ENCODE data around the gene TAS2R4.

Gene TAS2R4, protein sequence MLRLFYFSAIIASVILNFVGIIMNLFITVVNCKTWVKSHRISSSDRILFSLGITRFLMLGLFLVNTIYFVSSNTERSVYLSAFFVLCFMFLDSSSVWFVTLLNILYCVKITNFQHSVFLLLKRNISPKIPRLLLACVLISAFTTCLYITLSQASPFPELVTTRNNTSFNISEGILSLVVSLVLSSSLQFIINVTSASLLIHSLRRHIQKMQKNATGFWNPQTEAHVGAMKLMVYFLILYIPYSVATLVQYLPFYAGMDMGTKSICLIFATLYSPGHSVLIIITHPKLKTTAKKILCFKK

DNA sequence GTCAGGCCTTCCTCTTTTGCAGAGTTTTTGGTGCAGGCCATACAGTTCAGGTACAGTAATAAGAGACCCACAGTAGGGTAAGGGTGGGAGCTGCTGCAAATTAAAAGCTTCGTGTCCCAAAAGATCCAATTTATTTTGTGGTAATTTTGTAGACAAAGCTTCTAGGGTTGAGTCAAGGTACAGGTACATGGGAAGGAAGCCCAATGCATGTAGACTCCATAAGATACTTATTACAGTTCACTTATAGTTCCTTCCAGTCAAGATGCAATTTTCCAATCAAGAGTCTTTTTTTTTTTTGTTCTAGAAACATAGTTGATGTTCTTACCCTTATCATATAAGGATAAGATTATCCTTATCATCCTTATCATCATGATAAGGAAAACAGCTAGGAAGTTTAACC is at the start of gene TAS2R4:
Gene TAS2R4, plus strand, starts transcription at position 301 of the 400 bp plus-strand sequence. CDS start 1,815 bp downstream, outside the sequence.
- in situ Hi-C loops (cut with HindIII; ENCODE audit: low pct_ligation_motif_present, low sequenced_read_pairs): no loop called here
- TF ChIP-seq, protein P1, sequence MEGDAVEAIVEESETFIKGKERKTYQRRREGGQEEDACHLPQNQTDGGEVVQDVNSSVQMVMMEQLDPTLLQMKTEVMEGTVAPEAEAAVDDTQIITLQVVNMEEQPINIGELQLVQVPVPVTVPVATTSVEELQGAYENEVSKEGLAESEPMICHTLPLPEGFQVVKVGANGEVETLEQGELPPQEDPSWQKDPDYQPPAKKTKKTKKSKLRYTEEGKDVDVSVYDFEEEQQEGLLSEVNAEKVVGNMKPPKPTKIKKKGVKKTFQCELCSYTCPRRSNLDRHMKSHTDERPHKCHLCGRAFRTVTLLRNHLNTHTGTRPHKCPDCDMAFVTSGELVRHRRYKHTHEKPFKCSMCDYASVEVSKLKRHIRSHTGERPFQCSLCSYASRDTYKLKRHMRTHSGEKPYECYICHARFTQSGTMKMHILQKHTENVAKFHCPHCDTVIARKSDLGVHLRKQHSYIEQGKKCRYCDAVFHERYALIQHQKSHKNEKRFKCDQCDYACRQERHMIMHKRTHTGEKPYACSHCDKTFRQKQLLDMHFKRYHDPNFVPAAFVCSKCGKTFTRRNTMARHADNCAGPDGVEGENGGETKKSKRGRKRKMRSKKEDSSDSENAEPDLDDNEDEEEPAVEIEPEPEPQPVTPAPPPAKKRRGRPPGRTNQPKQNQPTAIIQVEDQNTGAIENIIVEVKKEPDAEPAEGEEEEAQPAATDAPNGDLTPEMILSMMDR (IDR thresholded peaks at IDR 0.05; ENCODE audit: low read depth, low read length, missing control alignments): no peak
- Histone ChIP-seq H3K27me3 (replicated peaks) (no peaks in the 10 kb centered on the region), H3K36me3 (replicated peaks) (no peaks in the 10 kb centered on the region), H3K4me3 (ENCODE audit: low read depth, low read length) (no peak within 1 kb of the TSS), H3K27ac (no peak within 1 kb of the TSS)
- no peak for DNase-seq

DNA sequence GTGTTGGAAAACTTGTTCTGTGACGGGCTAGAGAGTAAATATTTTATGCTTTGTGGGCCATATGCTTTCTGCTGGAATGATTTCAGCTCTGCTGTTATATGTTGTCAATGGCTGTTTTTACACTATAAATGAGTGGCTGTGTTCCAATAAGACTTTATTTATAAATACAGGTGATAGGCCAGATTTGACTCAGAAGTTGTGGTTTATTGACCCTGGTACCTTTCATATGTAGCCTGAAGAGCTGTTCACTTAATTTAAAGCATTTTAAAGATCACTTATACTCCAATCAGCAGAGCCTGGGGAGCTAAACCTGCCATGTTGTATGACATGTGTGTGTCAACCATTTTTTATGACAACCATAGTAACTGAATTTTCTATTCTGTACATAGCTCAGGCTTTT is 47.5 kb upstream of the TAS2R4 start:
- Histone ChIP-seq H3K36me3 (replicated peaks) (no peaks in the 10 kb centered on the region), H3K27ac (no peak overlapping the region), H3K4me3 (ENCODE audit: low read depth, low read length) (no peak overlapping the region), H3K27me3 (replicated peaks) (no peaks in the 10 kb centered on the region)
- TF ChIP-seq, protein P1 (IDR thresholded peaks at IDR 0.05; ENCODE audit: low read depth, low read length, missing control alignments): no peak
- in situ Hi-C loops (cut with HindIII; ENCODE audit: low pct_ligation_motif_present, low sequenced_read_pairs): no loop called here
- DNase-seq: no peak

DNA sequence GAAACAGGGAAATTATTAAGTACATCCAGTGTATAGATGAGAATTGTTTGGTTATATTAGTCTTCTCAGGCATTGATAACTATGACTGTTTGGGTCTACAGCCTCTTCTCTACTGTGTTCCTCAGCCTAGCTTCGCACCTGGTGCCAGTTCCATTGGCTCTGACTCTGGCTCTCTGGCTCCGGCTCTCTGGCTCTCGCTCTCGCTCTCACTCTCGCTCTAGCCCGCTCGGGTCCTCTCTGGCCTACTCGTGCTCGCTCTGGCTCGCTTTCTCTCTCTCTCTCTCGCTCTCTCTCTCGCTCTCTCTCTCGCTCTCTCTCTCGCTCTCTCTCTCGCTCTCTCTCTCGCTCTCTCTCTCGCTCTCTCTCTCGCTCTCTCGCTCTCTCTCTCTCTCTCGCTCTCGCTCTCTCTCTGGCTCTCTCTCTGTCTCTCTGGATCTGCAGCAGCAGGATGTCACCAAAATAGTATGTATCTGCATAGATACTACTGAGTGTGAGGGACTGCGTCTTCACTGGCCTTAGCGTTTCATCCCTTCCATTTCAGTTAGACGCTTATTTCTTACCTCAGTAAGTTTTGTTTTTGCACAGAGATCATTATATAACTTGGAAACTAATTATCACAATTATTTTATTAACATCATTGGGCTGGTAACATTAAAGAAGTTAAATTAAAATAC is 44.9 kb upstream of the TAS2R4 start:
- no peak for DNase-seq

DNA sequence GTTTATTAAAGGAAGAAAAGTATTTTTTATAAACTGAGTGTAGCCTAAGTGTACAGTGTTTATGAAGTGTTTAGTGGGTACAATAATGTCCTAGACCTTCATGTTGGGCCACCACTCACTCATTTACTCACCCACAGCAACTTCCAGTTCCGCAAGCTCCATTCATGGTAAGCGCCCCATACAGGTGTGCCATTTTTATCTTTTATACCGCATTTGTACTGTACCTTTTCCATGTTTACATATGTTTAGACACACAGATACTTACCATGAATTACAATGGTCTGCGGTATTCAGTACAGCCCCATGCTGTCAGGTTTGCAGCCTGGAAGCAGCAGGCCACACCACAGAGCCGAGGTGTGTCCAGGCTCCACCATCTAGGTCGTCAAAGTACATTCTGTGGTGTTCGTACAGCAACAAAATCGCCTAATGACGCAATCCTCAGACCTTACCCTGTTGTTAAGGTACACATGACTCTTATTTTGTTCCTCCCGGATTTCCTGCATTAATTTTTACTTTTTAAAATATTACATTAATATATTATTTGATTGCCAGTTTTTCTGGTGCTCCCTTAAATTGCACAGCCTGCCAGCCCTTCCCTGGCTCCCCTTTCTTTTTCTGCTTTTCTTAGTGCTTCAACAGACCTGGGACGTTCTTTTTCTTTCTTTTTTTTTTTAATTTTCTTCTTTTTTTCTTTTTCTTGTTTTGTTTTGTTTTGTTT is 39.2 kb upstream of the TAS2R4 start:
- peaks cover 16% of the 10 kb centered on the region for H3K36me3 ChIP-seq (replicated peaks)
- in situ Hi-C loops (cut with HindIII; ENCODE audit: low pct_ligation_motif_present, low sequenced_read_pairs): no loop called here
- peak overlapping the region; percentile 99 for H3K4me3 ChIP-seq (ENCODE audit: low read depth, low read length)
- no peaks in the 10 kb centered on the region for H3K27me3 ChIP-seq (replicated peaks)
- peak overlapping the region; percentile 64 for H3K27ac ChIP-seq
- no peak for DNase-seq
- TF ChIP-seq, protein P1 (IDR thresholded peaks at IDR 0.05; ENCODE audit: low read depth, low read length, missing control alignments): no peak

More for the DNA sequence above, 44.9 kb upstream of the TAS2R4 start:
- no peak overlapping the region for H3K27ac ChIP-seq
- H3K27me3 ChIP-seq (replicated peaks): no peaks in the 10 kb centered on the region
- H3K36me3 ChIP-seq (replicated peaks): no peaks in the 10 kb centered on the region
- in situ Hi-C loops (cut with HindIII; ENCODE audit: low pct_ligation_motif_present, low sequenced_read_pairs): no loop called here
- TF ChIP-seq, protein P1 (IDR thresholded peaks at IDR 0.05; ENCODE audit: low read depth, low read length, missing control alignments): no peak
- no peak overlapping the region for H3K4me3 ChIP-seq (ENCODE audit: low read depth, low read length)

DNA sequence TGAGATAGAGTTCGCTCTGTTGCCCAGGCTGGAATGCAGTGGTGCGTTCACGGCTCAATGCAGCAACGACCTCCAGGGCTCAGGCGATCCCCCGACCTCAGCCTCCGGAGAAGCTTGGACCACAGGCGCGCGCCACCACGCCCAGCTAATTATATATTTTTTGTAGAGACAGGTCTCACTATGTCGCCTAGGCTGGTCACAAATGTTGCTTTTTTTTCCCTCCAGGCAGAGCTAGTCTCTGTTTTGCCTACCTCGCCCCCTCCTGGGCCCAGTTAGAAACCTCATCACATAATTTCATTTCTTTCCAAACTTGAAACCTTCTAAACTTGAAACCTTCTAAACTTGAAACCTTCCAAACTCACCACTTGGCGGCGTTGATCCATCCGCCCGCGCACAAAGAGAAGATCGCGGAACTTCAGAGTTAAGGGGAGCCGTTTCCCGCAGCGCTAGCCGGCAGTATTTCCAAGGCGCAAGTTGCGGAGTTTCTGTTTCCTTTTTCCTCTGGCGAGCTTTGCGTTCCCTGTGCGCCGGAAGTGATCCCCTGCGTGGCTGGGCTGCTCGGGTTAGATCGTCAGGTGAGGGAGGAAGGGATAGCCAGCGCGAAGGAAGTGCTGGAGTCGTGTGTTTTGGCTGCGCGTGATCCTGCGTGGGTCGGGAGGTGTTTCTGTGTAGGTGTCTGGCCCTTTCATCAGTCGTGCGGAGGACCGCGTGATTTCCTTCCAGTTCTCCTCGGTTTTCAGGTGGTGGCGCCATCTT is 38.5 kb upstream of the TAS2R4 start, which contains the start of gene SSBP1:
Gene SSBP1, plus strand, starts transcription at position 523 of the 756 bp plus-strand sequence. CDS start 809 bp downstream, outside the sequence.
- TF ChIP-seq, protein P1 (IDR thresholded peaks at IDR 0.05; ENCODE audit: low read depth, low read length, missing control alignments): peak; percentile 85
- Histone ChIP-seq H3K36me3 (replicated peaks) (peaks cover 20% of the 10 kb centered on the region), H3K4me3 (ENCODE audit: low read depth, low read length) (peak within 1 kb of the TSS; percentile 99), H3K27me3 (replicated peaks) (no peaks in the 10 kb centered on the region), H3K27ac (peak within 1 kb of the TSS; percentile 84)
- DNase-seq: peak; percentile 94
- in situ Hi-C loops (cut with HindIII; ENCODE audit: low pct_ligation_motif_present, low sequenced_read_pairs): no loop called here

Measured in brain microvascular endothelial cell (primary cell).